Duodenal mucosa (tissue), 2 donors: Measurements from ENCODE around the gene WDFY3.

ENCODE experiments used
- H3K27ac ChIP-seq: one replicate; pipeline ENCODE4 v1.7.0; 2013; ENCODE audit warnings: low read depth, low read length
- H3K27me3 ChIP-seq, 2 donors: one replicate each; pipeline ENCODE4 v1.7.0; 2013; ENCODE audit warnings: low read length in 2 of 2, control low read depth in 1 of 2; ENCODE audit not compliant: insufficient read depth in 2 of 2, control insufficient read depth in 1 of 2
- H3K36me3 ChIP-seq, 2 donors: one replicate each; pipeline ENCODE4 v1.7.0; 2013; ENCODE audit warnings: low read length in 2 of 2, control low read depth in 1 of 2; ENCODE audit not compliant: insufficient read depth in 2 of 2, control insufficient read depth in 1 of 2
- H3K4me1 ChIP-seq, 2 donors: one replicate each; pipeline ENCODE4 v1.7.0; 2013; ENCODE audit warnings: low read length in 2 of 2, control low read depth in 1 of 2; ENCODE audit not compliant: insufficient read depth in 2 of 2, control insufficient read depth in 1 of 2
- H3K4me3 ChIP-seq, 2 donors: one replicate each; pipeline ENCODE4 v1.7.0; 2013; ENCODE audit warnings: low read length in 2 of 2, low read depth in 1 of 2
- H3K9ac ChIP-seq, 2 donors: one replicate each; pipeline ENCODE4 v1.7.0; 2013; ENCODE audit warnings: low read length in 2 of 2, low read depth in 1 of 2
- H3K9me3 ChIP-seq, 2 donors: one replicate each; pipeline ENCODE4 v1.7.0; 2013; ENCODE audit warnings: low read length in 2 of 2, control low read depth in 1 of 2; ENCODE audit not compliant: control insufficient read depth in 1 of 2

The WDFY3 gene

DNA sequence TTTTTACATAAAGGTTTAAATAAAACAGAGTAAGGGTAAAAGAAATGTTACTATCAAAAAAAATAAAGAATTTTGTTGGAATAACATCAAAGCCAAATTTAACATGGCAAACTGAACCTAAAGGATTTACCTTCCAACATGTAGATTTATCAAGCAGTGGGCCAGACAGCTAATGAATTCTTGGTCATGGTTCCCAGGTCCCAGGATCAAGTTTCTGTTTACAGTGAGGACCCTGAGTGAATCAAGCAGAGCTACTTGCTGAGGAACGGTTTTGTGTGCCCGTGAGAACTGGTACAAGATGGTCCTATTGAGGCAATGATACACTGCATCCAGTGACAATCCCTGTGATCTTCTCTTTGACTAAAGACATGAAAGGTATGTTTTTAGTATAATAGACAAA lies 226.4 kb downstream of the WDFY3 start:
- Histone ChIP-seq H3K9me3 (no peaks in the 10 kb centered on the region), H3K4me3 (no peak overlapping the region), H3K4me1 (no peaks in the 10 kb centered on the region), H3K36me3 (peaks cover 16 to 25% of the 10 kb centered on the region in 2 donors), H3K27me3 (no peaks in the 10 kb centered on the region), H3K9ac (no peak overlapping the region), H3K27ac (no peak overlapping the region)

DNA sequence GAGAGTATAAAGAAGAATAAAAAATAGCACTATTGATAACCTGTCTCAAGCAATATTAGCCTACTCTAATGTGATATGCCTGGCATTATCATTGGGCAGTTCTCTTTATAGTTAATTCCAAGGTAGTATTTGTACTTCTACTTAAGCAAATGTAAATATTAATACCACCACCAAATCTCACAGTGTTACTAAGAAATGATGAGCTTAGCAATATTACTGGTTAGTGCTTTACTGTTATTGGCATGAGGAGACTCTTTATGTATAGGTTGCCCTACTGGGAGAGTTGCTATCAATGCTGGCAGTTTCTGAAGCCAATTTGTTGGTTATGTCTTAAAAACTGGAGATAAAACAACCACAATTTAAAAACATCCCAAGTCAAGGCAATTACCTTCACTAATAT lies 227.9 kb downstream of the WDFY3 start:
- Histone ChIP-seq H3K36me3 (peaks cover 16 to 29% of the 10 kb centered on the region in 2 donors), H3K4me1 (no peaks in the 10 kb centered on the region), H3K27ac (no peak overlapping the region), H3K9ac (no peak overlapping the region), H3K9me3 (no peaks in the 10 kb centered on the region), H3K27me3 (no peaks in the 10 kb centered on the region), H3K4me3 (no peak overlapping the region)

DNA sequence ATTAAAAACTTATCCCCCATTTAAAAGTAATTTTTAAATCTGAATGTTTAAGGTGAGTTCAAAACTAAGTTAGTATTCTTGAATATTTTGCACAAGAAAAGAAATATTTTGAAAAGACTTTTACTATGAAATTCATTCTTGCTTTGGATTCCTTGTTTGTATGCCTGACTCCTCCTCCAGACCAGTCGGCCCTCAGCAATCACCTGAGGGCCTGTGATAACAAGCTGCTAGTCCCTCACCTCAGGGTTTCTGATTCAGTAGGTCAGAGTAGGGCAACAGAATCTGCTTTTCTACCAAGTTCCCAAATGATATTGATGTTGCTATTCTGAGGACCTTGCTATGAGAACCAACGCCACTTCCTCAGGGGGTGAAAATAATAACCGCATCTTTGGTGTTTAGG lies 228.8 kb downstream of the WDFY3 start:
- H3K27me3 ChIP-seq = no peaks in the 10 kb centered on the region
- no peak overlapping the region for H3K9ac ChIP-seq
- no peaks in the 10 kb centered on the region for H3K9me3 ChIP-seq
- H3K27ac ChIP-seq = no peak overlapping the region
- H3K4me1 ChIP-seq = no peaks in the 10 kb centered on the region
- no peak overlapping the region for H3K4me3 ChIP-seq
- peaks cover 16 to 26% of the 10 kb centered on the region in 2 donors for H3K36me3 ChIP-seq

DNA sequence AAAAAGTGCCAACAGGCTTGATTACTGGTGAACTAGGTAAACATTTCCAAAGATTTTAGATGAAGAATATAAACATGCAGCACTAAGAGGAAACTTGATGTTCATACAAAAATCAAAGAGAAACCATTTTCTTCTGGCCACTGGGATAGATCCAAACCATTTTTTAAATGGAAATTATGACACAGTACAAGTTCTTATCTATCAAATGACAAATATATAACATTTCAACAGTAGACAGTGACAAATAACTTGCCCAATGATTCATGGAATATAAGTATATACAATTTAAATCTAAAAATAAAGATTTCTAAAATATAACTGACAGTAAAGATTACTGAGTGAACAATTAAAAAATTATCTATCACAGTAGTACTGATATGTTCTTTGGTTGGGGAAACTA lies 232.5 kb downstream of the WDFY3 start:
- no peak overlapping the region for H3K9ac ChIP-seq
- no peak overlapping the region for H3K27ac ChIP-seq
- H3K4me1 ChIP-seq = no peaks in the 10 kb centered on the region
- no peaks in the 10 kb centered on the region for H3K9me3 ChIP-seq
- peaks cover 11 to 16% of the 10 kb centered on the region in 2 donors for H3K36me3 ChIP-seq
- H3K27me3 ChIP-seq = no peaks in the 10 kb centered on the region
- no peak overlapping the region for H3K4me3 ChIP-seq

DNA sequence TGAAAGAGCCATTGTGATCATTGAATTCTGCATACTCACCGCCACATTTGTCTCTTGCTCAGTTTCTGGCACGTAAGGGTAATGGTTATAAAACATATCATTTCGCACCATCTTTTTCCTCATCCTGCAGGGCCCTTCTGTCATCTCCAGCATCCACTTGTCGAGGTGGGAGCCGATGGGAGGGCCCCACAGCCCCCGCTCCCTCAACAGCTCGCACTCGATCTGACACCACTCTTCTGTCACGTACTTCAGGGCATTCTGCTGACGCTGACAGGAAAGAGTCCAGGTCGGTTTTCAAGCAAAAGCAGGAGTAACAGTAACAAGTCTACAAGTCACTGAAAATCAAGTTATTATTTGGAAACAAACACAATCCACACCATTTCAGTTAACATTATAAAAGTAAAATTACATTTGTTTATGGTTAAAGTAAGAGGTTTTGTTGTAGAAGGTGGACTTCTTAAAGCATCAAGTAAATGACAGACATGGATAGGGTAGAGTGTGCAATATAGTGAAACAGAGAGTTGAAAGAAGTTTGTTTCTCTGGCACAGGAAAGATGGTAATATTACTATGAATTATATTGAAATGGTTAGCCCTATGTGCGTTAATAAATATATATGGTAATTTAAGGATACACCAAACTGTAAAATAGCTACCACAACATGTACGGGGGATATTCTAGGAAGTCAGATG lies 233.0 kb downstream of the WDFY3 start:
- Histone ChIP-seq H3K27ac (no peak overlapping the region), H3K9ac (no peak overlapping the region), H3K36me3 (peaks cover 10 to 11% of the 10 kb centered on the region in 2 donors), H3K4me1 (no peaks in the 10 kb centered on the region), H3K9me3 (no peaks in the 10 kb centered on the region), H3K4me3 (no peak overlapping the region), H3K27me3 (no peaks in the 10 kb centered on the region)

DNA sequence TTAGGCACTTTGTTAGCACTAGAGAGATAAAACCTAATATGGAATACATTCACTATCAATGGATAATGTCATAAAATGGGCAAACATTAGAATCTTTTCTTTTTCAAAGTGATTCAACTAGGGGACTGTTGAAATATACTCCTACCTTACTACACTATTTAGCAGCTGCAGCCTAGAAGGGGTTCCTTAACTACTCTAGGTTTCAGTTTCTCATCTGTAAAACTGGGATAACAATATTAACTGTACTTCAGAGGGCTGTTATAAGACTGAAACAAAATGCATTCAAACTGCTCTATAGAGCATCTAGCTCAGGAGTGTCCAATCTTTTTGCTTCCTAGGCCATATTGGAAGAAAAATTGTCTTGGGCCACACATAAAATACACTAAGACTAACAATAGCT lies 236.1 kb downstream of the WDFY3 start:
- Histone ChIP-seq H3K4me3 (no peak overlapping the region), H3K27ac (no peak overlapping the region), H3K9me3 (no peaks in the 10 kb centered on the region), H3K36me3 (peaks cover 0 to 7% of the 10 kb centered on the region in 2 donors), H3K27me3 (no peaks in the 10 kb centered on the region), H3K9ac (no peak overlapping the region), H3K4me1 (no peaks in the 10 kb centered on the region)

DNA sequence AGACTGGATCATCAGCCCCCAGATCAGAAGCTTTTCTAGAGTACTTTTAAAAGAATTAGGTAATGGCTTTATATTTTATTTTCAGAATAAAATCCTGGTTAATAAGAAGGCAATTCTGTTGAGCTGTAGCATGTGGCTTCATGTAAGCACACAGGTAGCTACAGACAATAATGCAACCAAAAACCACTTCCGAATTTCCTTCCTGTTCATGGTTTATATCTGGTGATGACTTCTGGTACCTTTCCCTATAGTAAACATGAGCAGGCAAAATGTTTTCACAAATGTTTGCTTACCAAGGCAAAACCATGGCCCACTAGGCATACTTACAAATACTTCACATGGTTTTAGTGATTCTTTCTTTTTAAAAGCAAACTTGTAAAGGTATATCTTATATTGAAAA lies 239.0 kb downstream of the WDFY3 start:
- H3K4me3 ChIP-seq = no peak overlapping the region
- H3K9ac ChIP-seq = no peak overlapping the region
- no peaks in the 10 kb centered on the region for H3K9me3 ChIP-seq
- H3K27me3 ChIP-seq = no peaks in the 10 kb centered on the region
- no peaks in the 10 kb centered on the region for H3K36me3 ChIP-seq
- peaks cover 0 to 4% of the 10 kb centered on the region in 2 donors for H3K4me1 ChIP-seq
- H3K27ac ChIP-seq = no peak overlapping the region

DNA sequence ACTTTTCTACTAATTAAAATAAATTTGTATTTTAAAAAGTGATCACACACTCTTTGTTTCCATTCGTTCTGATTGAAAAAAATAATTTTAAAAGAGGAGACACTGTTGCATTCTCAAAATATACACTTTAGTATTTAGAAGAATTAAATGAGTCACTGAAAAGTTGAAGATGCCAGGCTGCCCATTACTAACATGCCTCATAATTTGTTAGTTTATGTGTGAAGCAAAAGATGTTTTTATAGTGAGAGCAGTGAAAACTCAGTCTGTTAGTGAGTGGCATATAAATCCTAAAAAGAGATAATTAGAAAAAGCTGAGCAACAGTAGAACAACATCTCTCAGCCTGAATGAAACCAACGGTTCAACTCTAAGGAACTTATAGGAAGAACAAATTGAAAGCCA lies 240.1 kb downstream of the WDFY3 start:
- Histone ChIP-seq H3K27ac (no peak overlapping the region), H3K9me3 (no peaks in the 10 kb centered on the region), H3K4me1 (peaks cover 0 to 5% of the 10 kb centered on the region in 2 donors), H3K27me3 (no peaks in the 10 kb centered on the region), H3K4me3 (no peak overlapping the region), H3K36me3 (peaks cover 2 to 6% of the 10 kb centered on the region in 2 donors), H3K9ac (no peak overlapping the region)

DNA sequence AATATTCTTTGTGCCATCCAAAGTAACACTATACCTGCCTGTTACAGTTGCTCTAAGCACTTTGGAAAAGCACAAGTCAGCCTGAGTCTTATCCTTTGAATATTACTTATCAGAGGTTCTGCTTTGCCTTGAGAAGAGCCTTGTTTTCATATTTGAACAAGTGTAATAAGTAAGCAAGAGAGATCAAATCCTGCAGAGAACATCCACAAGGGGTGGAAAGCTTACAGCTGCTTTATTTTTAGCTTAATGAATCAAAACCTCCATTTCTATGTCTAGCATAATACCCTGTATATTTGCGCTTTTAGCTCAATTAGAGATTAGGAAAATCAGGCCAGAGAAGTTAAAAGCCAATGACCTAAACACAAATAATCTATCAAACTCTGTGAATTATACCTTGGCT lies 243.8 kb downstream of the WDFY3 start:
- H3K27ac ChIP-seq = no peak overlapping the region
- no peak overlapping the region for H3K9ac ChIP-seq
- H3K27me3 ChIP-seq = no peaks in the 10 kb centered on the region
- no peak overlapping the region for H3K4me3 ChIP-seq
- H3K36me3 ChIP-seq = peaks cover 8 to 22% of the 10 kb centered on the region in 2 donors
- no peaks in the 10 kb centered on the region for H3K9me3 ChIP-seq
- H3K4me1 ChIP-seq = peaks cover 0 to 5% of the 10 kb centered on the region in 2 donors

DNA sequence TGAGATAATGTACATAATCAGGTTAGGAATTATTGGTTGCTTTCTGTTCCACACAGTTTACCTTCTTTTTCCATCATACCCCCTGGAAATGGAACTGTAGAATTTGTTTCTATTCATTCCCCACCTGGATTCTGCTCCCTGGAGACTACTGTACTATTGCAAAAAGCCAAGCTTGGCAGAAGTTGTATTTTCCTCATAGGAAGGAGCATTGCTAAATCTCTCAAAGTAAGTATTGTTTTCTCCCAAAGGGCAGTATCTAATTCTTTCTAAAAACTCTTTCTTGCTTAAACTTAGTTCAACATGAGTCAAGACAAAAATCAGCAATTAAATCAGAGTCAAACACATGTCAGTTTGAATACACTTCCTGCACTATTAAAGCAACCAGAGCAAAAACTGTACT lies 247.4 kb downstream of the WDFY3 start:
- Histone ChIP-seq H3K4me3 (no peak overlapping the region), H3K9ac (no peak overlapping the region), H3K36me3 (peaks cover 8 to 25% of the 10 kb centered on the region in 2 donors), H3K27ac (no peak overlapping the region), H3K9me3 (no peaks in the 10 kb centered on the region), H3K27me3 (no peaks in the 10 kb centered on the region), H3K4me1 (peaks cover 0 to 5% of the 10 kb centered on the region in 2 donors)
